ENCODE measurements around the gene JAKMIP1.

Gene JAKMIP1

DNA sequence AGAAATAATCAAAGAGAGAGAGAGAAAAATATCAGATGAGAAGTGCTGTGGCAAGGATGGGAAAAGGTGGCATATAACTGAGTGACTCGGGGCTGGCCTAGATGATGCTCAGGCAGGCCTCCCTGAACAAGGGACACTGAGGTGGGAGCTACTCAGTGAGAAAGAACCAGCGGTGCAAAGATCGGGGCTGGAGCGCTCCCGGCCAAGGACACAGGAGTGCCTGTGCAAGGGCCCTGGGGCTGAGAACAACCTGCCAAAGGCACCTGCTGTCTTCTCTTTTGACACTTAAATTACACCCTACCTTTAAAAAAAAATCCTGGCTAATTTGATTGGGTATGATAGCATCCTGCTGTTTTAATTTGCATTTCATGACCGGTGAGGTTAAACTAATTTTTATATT lies 104.5 kb downstream of the JAKMIP1 start:
- H3K4me3 ChIP-seq (ENCODE audit: low read depth, low read length), result no peak overlapping the region
- H3K36me3 ChIP-seq, result no peaks in the 10 kb centered on the region; the same call in 1 of the 2 replicates
- H3K27me3 ChIP-seq (ENCODE audit: insufficient read depth, low read depth, severe bottlenecking), result no peaks in the 10 kb centered on the region
- TF ChIP-seq CTCF (IDR thresholded peaks at IDR 0.05; ENCODE audit: low read depth, low read length), result no peak
- H3K27ac ChIP-seq, result no peak overlapping the region
- DNase-seq, result no peak
- no peaks in the 10 kb centered on the region for H3K9me3 ChIP-seq (ENCODE audit: severe bottlenecking)

DNA sequence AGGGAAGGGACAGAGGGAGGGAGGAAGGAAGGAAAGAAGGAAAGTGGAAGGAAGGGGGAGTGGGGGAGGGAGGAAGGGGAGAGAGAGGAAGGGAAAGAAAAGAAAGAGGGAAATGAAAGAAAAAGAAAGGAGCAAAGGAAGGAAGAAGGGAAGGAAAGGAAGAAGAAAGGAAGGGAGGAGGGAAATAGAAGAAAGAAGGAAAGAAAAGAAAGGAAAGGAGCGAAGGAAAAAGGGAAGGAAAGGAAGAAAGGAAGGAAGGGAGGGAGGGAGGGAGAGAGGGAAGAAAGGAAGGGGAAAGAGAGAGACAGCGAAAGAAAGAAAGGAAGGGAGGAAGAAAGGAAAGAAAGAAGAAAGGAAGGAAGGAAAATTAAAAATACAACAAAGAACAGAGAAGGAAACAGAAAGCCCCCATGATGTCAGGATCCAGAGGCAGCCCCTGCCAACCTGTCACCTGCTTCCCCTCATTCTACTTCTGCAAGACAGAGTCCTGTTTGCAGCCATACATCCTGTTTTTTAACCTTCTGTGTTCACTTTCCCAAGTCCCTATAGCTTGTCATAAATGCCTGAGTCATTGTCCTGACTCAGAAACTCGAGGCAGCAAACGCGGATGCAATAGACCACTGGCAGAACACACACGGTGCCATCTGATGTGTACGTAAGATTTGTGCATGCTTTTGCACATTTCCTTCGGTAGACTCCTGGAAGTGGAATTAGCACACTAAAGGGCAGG lies 105.2 kb downstream of the JAKMIP1 start:
- no peaks in the 10 kb centered on the region for H3K27me3 ChIP-seq (ENCODE audit: insufficient read depth, low read depth, severe bottlenecking)
- DNase-seq, result no peak
- no peaks in the 10 kb centered on the region for H3K36me3 ChIP-seq
- H3K27ac ChIP-seq, result no peak overlapping the region
- no peak for TF ChIP-seq CTCF (IDR thresholded peaks at IDR 0.05; ENCODE audit: low read depth, low read length)
- H3K9me3 ChIP-seq (ENCODE audit: severe bottlenecking), result no peaks in the 10 kb centered on the region
- no peak overlapping the region for H3K4me3 ChIP-seq (ENCODE audit: low read depth, low read length)

DNA sequence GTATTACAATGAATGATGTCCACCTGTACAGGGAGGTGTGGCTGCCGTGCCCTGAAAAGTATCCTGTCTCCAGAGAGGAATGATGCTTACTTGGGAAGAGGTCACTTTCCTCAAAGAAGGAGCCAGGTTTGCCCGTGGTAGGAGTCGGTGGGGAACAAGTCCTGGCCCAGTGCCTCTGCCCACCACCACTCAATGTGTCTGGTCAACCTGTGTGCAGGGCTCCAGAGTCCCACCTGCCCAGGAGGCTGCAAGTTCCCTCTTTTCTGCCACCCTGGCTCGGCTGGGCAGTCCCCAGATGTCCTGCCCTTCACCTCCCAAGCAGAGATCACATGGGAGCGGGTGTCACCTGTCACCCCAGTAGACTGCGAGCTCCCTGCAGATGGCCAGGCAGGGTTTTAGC lies 106.7 kb downstream of the JAKMIP1 start:
- H3K36me3 ChIP-seq, result no peaks in the 10 kb centered on the region
- no peaks in the 10 kb centered on the region for H3K27me3 ChIP-seq (ENCODE audit: insufficient read depth, low read depth, severe bottlenecking)
- no peak for DNase-seq
- no peak overlapping the region for H3K4me3 ChIP-seq (ENCODE audit: low read depth, low read length)
- H3K9me3 ChIP-seq (ENCODE audit: severe bottlenecking), result no peaks in the 10 kb centered on the region
- no peak for TF ChIP-seq CTCF (IDR thresholded peaks at IDR 0.05; ENCODE audit: low read depth, low read length)
- no peak overlapping the region for H3K27ac ChIP-seq

GRCh38 chr4:6092971-6093370 lies 107.4 kb downstream of the JAKMIP1 start:
- no peaks in the 10 kb centered on the region for H3K27me3 ChIP-seq (ENCODE audit: insufficient read depth, low read depth, severe bottlenecking)
- no peaks in the 10 kb centered on the region for H3K36me3 ChIP-seq
- DNase-seq, result no peak
- H3K4me3 ChIP-seq (ENCODE audit: low read depth, low read length), result no peak overlapping the region
- H3K9me3 ChIP-seq (ENCODE audit: severe bottlenecking), result no peaks in the 10 kb centered on the region
- no peak overlapping the region for H3K27ac ChIP-seq
- no peak for TF ChIP-seq CTCF (IDR thresholded peaks at IDR 0.05; ENCODE audit: low read depth, low read length)

DNA sequence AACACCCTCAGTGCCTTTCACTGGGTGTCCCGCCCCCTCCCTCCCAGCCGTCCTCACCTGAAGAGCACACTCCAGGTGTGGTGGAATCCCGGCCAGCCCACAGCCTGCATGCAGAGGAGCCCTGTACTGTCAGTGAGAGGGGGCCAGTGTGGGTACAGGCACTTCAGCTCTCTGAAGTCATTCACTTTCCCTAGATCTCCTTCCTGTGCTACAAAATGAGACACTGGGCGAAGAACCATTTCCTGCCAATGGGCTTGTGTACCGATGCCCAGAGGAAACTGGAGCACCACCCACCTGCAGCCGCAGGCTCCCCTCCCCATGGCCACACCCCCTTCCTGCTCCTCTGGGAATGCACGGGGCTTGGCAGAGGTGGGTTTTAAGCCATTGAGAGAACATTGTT lies 108.2 kb downstream of the JAKMIP1 start:
- H3K4me3 ChIP-seq (ENCODE audit: low read depth, low read length), result no peak overlapping the region
- no peaks in the 10 kb centered on the region for H3K27me3 ChIP-seq (ENCODE audit: insufficient read depth, low read depth, severe bottlenecking)
- TF ChIP-seq CTCF (IDR thresholded peaks at IDR 0.05; ENCODE audit: low read depth, low read length), result no peak
- DNase-seq, result no peak
- H3K27ac ChIP-seq, result no peak overlapping the region
- no peaks in the 10 kb centered on the region for H3K36me3 ChIP-seq
- no peaks in the 10 kb centered on the region for H3K9me3 ChIP-seq (ENCODE audit: severe bottlenecking)

DNA sequence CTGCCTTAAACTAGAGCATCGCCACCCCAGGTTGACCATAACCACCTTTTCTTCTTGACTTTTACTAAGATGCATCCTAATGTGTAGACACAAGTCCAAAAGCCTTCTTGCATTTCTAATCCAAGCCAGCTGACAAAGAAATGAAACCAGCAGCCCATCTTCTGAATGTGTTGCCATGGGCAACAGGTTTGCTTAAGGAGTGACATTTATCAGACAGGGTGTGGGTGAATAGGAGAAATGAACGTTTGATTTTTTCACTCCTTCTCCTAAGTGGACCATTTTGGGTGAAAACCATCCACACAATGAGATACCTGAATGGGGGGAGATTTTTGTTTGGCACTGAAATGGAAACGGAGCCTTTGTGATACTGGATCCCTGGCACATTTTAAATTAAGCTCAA lies 109.4 kb downstream of the JAKMIP1 start:
- no peaks in the 10 kb centered on the region for H3K36me3 ChIP-seq
- H3K27me3 ChIP-seq (ENCODE audit: insufficient read depth, low read depth, severe bottlenecking), result no peaks in the 10 kb centered on the region
- H3K9me3 ChIP-seq (ENCODE audit: severe bottlenecking), result no peaks in the 10 kb centered on the region
- no peak overlapping the region for H3K27ac ChIP-seq
- H3K4me3 ChIP-seq (ENCODE audit: low read depth, low read length), result no peak overlapping the region
- TF ChIP-seq CTCF (IDR thresholded peaks at IDR 0.05; ENCODE audit: low read depth, low read length), result no peak
- no peak for DNase-seq
